Astrocyte (in vitro differentiated cells and primary cell): ENCODE measurements around the gene PRKCA. TPM values are rescaled to one million over a fixed set of nuclear protein-coding genes. Genes with fewer than 3 reads are reported as not detected.

Experiments used
- DNase-seq: peaks from one replicate; pipeline ENCODE4 v3.0.0-alpha.2; 2010; ENCODE audit warnings: low read depth
- FAIRE-seq: peaks from 2 replicates; lab custom pipeline; 2011; peaks lifted over from hg19 to GRCh38; lab: Jason Lieb, UNC
- H2AFZ ChIP-seq: 2 replicates; pipeline ENCODE4 v1.6.0; 2012; ENCODE audit warnings: low read depth, low read length, inconsistent platforms
- H3K27ac ChIP-seq: 2 replicates; pipeline ENCODE4 v1.5.1; 2011; ENCODE audit warnings: low read depth, low read length, inconsistent platforms
- H3K27me3 ChIP-seq: 2 replicates; pipeline ENCODE4 v1.6.0; 2011; ENCODE audit warnings: low read length, inconsistent platforms; ENCODE audit not compliant: insufficient read depth
- H3K36me3 ChIP-seq: 2 replicates; pipeline ENCODE4 v1.5.1; 2011; ENCODE audit warnings: low read length, inconsistent platforms; ENCODE audit not compliant: insufficient read depth
- H3K4me1 ChIP-seq: 2 replicates; pipeline ENCODE4 v1.5.1; 2011; ENCODE audit warnings: low read length, inconsistent platforms; ENCODE audit not compliant: insufficient read depth
- H3K4me2 ChIP-seq: 2 replicates; pipeline ENCODE4 v1.6.0; 2012; ENCODE audit warnings: low read length, inconsistent platforms
- H3K4me3 ChIP-seq: 2 replicates; pipeline ENCODE4 v1.5.1; 2011; ENCODE audit warnings: low read depth, mild to moderate bottlenecking, low read length, inconsistent platforms; ENCODE audit not compliant: insufficient read depth
- H3K79me2 ChIP-seq: 2 replicates; pipeline ENCODE4 v1.6.0; 2012; ENCODE audit warnings: mild to moderate bottlenecking, low read length, inconsistent platforms; ENCODE audit not compliant: insufficient read depth
- H3K9ac ChIP-seq: 2 replicates; pipeline ENCODE4 v1.6.0; 2012; ENCODE audit warnings: mild to moderate bottlenecking, low read length, inconsistent platforms
- H3K9me3 ChIP-seq: 2 replicates; pipeline ENCODE4 v1.5.1; 2012; ENCODE audit warnings: low read depth, mild to moderate bottlenecking, low read length, inconsistent platforms; ENCODE audit not compliant: insufficient read depth
- H4K20me1 ChIP-seq: 2 replicates; pipeline ENCODE4 v1.6.0; 2012; ENCODE audit warnings: low read length, inconsistent platforms; ENCODE audit not compliant: insufficient read depth
- H3K27ac Mint-ChIP-seq: one replicate; pipeline ENCODE4 v1.8.0; 2021; ENCODE audit warnings: mild to moderate bottlenecking, mixed read lengths; ENCODE audit not compliant: unreplicated experiment
- H3K27me3 Mint-ChIP-seq: one replicate; pipeline ENCODE4 v1.8.0; 2021; ENCODE audit warnings: low read depth, mixed read lengths; ENCODE audit not compliant: unreplicated experiment
- H3K36me3 Mint-ChIP-seq: one replicate; pipeline ENCODE4 v1.8.0; 2021; ENCODE audit warnings: low read depth, mixed read lengths; ENCODE audit not compliant: unreplicated experiment
- H3K4me1 Mint-ChIP-seq: one replicate; pipeline ENCODE4 v1.8.0; 2021; ENCODE audit warnings: low read depth, mixed read lengths; ENCODE audit not compliant: unreplicated experiment
- H3K4me3 Mint-ChIP-seq: one replicate; pipeline ENCODE4 v1.8.0; 2021; ENCODE audit warnings: mild to moderate bottlenecking, moderate library complexity, mixed read lengths; ENCODE audit not compliant: unreplicated experiment
- H3K9me3 Mint-ChIP-seq: one replicate; pipeline ENCODE4 v1.8.0; 2021; ENCODE audit warnings: mild to moderate bottlenecking, mixed read lengths; ENCODE audit not compliant: unreplicated experiment
- EZH2 ChIP-seq: IDR thresholded peaks from 2 replicates; pipeline ENCODE4 v1.6.1; 2012; ENCODE audit warnings: mild to moderate bottlenecking, low read length, inconsistent platforms; ENCODE audit not compliant: insufficient read depth
- total RNA-seq: library from RNA; stranded (reverse); gene quantifications from 2 replicates; pipeline ENCODE4 v1.2.1, GENCODE V29; 2021
- TF ChIP-seq, protein P1 (sequence below): IDR thresholded peaks from 2 replicates; pipeline ENCODE4 v1.5.1; 2011; ENCODE audit warnings: low read depth, mild to moderate bottlenecking, inconsistent platforms, low read length, moderate library complexity; ENCODE audit not compliant: insufficient read depth

Gene PRKCA
- total RNA-seq, 1 donor from 2014 or later: 49.9 TPM

DNA sequence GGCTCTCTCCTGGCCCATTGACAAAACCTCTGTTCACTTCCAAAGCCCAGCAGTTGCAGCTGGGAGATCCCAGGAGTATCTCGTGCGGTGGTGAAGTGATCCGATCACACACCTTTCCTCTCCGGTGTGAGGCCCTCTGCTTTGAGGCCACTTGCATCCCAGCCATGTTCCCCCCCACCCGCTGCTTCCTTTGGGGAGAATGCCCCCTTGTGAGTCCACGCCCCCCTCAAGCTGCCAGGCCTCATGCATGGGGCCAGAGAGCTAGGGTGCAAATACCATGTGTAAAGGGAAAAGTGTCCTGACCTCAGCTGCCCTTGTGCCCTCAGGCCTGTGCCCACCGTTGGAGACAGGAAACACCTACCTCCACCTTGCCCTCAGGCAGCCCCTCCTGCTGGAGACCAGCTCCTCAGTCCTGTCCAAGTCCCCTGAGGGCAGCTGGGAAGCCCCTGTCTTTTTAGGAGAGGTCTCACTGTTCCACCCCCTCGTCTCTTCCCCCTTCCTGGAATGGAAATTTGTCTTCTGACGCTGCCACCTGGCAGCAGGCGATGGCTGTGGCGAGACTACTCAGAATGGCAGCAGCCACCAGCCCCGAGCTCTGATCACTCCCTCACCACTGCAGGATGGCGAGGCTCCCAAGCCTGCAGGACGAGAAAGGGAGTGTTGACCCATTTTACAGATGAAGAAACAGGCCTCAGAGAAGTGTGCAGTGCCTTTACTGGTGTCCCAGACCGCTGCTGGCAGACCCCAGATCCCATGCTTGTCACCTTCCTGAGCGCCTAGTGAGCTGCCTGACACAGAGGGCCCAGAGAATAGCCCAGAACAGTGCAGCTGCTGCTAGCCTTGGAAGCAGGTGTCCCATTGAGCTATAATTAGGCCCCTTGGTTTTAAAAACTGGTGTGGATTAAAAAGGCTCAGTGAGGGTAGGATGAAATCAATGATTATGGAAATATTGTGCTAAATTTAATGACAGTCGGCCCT is 411.9 kb downstream of the PRKCA start:
- H3K27ac ChIP-seq: no peak overlapping the region
- H4K20me1 ChIP-seq: peaks cover 24% of the 10 kb centered on the region
- Mint-ChIP-seq H3K4me1 (peaks cover 20% of the 10 kb centered on the region), H3K27ac (no peak overlapping the region), H3K27me3 (no peaks in the 10 kb centered on the region), H3K4me3 (no peak overlapping the region), H3K9me3 (no peaks in the 10 kb centered on the region), H3K36me3 (no peaks in the 10 kb centered on the region)
- H3K4me2 ChIP-seq: no peak overlapping the region
- no peak overlapping the region for H2AFZ ChIP-seq
- H3K9me3 ChIP-seq: no peaks in the 10 kb centered on the region
- no peak for DNase-seq
- no peaks in the 10 kb centered on the region for H3K4me1 ChIP-seq
- H3K9ac ChIP-seq: no peak overlapping the region
- H3K36me3 ChIP-seq: no peaks in the 10 kb centered on the region
- TF ChIP-seq, protein P1, sequence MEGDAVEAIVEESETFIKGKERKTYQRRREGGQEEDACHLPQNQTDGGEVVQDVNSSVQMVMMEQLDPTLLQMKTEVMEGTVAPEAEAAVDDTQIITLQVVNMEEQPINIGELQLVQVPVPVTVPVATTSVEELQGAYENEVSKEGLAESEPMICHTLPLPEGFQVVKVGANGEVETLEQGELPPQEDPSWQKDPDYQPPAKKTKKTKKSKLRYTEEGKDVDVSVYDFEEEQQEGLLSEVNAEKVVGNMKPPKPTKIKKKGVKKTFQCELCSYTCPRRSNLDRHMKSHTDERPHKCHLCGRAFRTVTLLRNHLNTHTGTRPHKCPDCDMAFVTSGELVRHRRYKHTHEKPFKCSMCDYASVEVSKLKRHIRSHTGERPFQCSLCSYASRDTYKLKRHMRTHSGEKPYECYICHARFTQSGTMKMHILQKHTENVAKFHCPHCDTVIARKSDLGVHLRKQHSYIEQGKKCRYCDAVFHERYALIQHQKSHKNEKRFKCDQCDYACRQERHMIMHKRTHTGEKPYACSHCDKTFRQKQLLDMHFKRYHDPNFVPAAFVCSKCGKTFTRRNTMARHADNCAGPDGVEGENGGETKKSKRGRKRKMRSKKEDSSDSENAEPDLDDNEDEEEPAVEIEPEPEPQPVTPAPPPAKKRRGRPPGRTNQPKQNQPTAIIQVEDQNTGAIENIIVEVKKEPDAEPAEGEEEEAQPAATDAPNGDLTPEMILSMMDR: no peak
- TF ChIP-seq EZH2: no peak
- H3K27me3 ChIP-seq: no peaks in the 10 kb centered on the region
- no peak for FAIRE-seq
- no peak overlapping the region for H3K4me3 ChIP-seq
- H3K79me2 ChIP-seq: no peaks in the 10 kb centered on the region

DNA sequence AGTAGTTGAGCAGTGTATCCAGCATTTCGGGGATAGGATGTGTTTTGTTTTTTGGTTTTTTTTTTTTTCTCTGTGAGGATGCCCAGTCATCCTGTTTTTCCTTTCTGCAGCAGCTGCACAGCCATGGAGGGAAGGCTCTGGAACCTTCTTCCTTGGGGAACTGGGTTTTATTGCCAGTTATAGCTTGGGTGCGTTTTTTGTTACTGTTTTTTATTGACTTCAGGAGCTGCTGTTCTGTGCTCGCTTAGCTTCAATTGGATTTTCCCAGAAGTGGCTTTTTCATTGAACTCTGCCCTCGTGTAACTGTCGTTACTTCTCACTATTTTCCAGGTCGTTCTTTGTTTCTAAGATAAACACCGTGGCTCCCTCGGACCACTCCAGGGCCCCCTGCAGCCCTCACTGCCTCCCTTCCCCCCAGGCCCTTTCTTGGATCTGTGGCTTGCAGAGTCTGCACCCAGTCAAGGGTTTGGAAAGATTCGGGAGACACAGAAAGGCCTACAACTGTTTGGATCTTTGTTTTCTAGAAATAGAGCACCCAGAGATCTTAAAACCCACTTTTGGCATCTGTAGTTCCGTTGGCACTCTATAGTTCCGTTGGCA is 412.8 kb downstream of the PRKCA start:
- H3K36me3 Mint-ChIP-seq: no peaks in the 10 kb centered on the region
- TF ChIP-seq, protein P1: no peak
- TF ChIP-seq EZH2: no peak
- H3K4me1 Mint-ChIP-seq: peaks cover 20% of the 10 kb centered on the region
- no peaks in the 10 kb centered on the region for H3K27me3 Mint-ChIP-seq
- Histone ChIP-seq H4K20me1 (peaks cover 24% of the 10 kb centered on the region), H3K27me3 (no peaks in the 10 kb centered on the region), H3K9me3 (no peaks in the 10 kb centered on the region), H3K79me2 (no peaks in the 10 kb centered on the region), H3K36me3 (no peaks in the 10 kb centered on the region), H3K4me1 (no peaks in the 10 kb centered on the region), H2AFZ (no peak overlapping the region), H3K9ac (no peak overlapping the region), H3K4me2 (no peak overlapping the region), H3K27ac (no peak overlapping the region), H3K4me3 (no peak overlapping the region)
- H3K27ac Mint-ChIP-seq: no peak overlapping the region
- DNase-seq: no peak
- no peaks in the 10 kb centered on the region for H3K9me3 Mint-ChIP-seq
- FAIRE-seq: no peak
- H3K4me3 Mint-ChIP-seq: no peak overlapping the region
